Colonic mucosa (tissue), 4 donors: ENCODE measurements around the gene TTLL4. TPM values are rescaled to one million over a fixed set of nuclear protein-coding genes. Genes with fewer than 3 reads are reported as not detected.

Experiments
- DNase-seq: peaks from one replicate; pipeline ENCODE4 v3.0.0-alpha.2; 2020
- H3K27ac ChIP-seq: fragments of 200-600 bp; one replicate; pipeline ENCODE4 v1.8.0; 2021
- H3K27me3 ChIP-seq: fragments of 200-600 bp; one replicate; pipeline ENCODE4 v1.8.0; 2021
- H3K36me3 ChIP-seq: fragments of 200-600 bp; one replicate; pipeline ENCODE4 v1.8.0; 2021
- H3K4me1 ChIP-seq: fragments of 200-600 bp; one replicate; pipeline ENCODE4 v1.8.0; 2021; ENCODE audit warnings: mild to moderate bottlenecking
- H3K4me3 ChIP-seq: fragments of 200-600 bp; one replicate; pipeline ENCODE4 v1.8.0; 2021
- H3K9ac ChIP-seq, 2 donors: one replicate each; pipeline ENCODE4 v1.7.0; 2013; ENCODE audit warnings: control low read depth in 2 of 2, low read depth in 2 of 2, low read length in 2 of 2
- H3K9me3 ChIP-seq: fragments of 200-600 bp; one replicate; pipeline ENCODE4 v1.8.0; 2021
- intact Hi-C: fragments of 100-400 bp; cut with DNase I; formaldehyde crosslinking; loops from one replicate; pipeline ENCODE4 v1.14.1; 2022
- total RNA-seq, 2 donors: library from RNA; stranded (reverse); fragmentation: NEBNext Ultra II Directional in 1 of 2; extraction: Animal tissue kit (Norgen Biotek cat#: 25700) in 1 of 2; gene quantifications; one replicate each; pipeline ENCODE4 v1.2.1, GENCODE V29; 2021
- TF ChIP-seq, protein P1 (sequence below): fragments of 200-600 bp; IDR thresholded peaks from one replicate; pipeline ENCODE4 v1.8.0; 2022; ENCODE audit warnings: antibody characterized with exemption, mild to moderate bottlenecking
- donor health status: healthy.
- donor health status: DM: no; HTN: no; CAD: no.
- donor health status: DM: no; HTN: no; CAD: no.

Gene TTLL4
- total RNA-seq, 2 donors from 2014 or later, result 27.5 to 36.7 TPM

DNA sequence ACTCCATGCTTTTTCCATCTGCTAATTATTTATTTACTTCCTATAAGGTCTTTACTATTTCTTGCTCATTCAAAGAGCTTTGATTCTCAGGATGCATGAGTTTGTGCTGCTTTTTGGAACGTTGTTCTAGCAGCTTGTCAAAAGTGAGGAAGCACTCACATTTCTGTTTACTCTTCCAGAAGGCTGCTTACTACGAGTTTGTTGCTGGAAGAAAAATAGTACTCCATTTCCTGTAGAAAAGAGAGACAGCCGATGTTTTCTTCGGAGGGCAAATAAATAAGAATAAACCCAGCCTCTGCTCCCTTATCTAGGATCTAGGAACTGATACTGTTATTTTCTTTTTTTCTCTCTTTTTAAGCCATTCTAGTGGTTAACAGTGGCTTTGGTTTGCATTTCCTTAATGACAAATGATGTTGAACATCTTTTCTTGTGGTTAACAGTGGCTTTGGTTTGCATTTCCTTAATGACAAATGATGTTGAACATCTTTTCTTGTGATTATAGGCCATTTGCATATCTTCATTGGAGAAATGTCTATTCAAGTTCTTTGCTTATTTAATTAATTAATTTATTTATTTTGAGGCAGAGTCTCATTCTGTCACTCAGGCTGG is 91.9 kb downstream of the TTLL4 start:
- no peak overlapping the region for H3K9ac ChIP-seq

DNA sequence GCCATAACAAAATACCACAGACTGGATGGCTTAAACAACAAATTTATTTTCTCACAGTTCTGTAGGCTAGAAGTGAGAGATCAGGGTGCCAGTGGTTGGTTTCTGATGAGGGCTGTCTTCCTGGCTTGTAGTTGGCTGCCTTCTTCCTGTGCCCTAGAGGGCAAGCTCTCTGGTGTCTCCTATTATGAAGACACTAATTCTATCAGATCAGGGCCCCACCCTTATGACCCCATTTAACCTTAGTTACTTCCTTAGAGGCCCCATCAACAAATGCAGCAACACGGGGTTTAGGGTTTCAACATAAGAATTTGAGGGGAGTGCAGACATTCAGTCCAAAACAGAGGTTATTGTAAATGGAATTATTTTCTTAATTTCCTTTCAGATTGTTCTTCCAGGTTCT is 94.2 kb downstream of the TTLL4 start:
- H3K27ac ChIP-seq, result no peak overlapping the region
- intact Hi-C loops, result no loop called here

More for the DNA sequence above, 91.9 kb downstream of the TTLL4 start:
- Histone ChIP-seq H3K27ac (no peak overlapping the region), H3K9me3 (no peaks in the 10 kb centered on the region), H3K27me3 (no peaks in the 10 kb centered on the region), H3K36me3 (no peaks in the 10 kb centered on the region), H3K4me1 (no peaks in the 10 kb centered on the region), H3K4me3 (no peak overlapping the region)
- no peak for DNase-seq
- intact Hi-C loops, result no loop called here
- TF ChIP-seq, protein P1, sequence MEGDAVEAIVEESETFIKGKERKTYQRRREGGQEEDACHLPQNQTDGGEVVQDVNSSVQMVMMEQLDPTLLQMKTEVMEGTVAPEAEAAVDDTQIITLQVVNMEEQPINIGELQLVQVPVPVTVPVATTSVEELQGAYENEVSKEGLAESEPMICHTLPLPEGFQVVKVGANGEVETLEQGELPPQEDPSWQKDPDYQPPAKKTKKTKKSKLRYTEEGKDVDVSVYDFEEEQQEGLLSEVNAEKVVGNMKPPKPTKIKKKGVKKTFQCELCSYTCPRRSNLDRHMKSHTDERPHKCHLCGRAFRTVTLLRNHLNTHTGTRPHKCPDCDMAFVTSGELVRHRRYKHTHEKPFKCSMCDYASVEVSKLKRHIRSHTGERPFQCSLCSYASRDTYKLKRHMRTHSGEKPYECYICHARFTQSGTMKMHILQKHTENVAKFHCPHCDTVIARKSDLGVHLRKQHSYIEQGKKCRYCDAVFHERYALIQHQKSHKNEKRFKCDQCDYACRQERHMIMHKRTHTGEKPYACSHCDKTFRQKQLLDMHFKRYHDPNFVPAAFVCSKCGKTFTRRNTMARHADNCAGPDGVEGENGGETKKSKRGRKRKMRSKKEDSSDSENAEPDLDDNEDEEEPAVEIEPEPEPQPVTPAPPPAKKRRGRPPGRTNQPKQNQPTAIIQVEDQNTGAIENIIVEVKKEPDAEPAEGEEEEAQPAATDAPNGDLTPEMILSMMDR, result no peak

More for the DNA sequence above, 94.2 kb downstream of the TTLL4 start:
- no peaks in the 10 kb centered on the region for H3K36me3 ChIP-seq
- H3K4me1 ChIP-seq, result no peaks in the 10 kb centered on the region
- H3K9me3 ChIP-seq, result no peaks in the 10 kb centered on the region
- no peaks in the 10 kb centered on the region for H3K27me3 ChIP-seq
- TF ChIP-seq, protein P1, result no peak
- no peak for DNase-seq
- no peak overlapping the region for H3K4me3 ChIP-seq
- no peak overlapping the region for H3K9ac ChIP-seq

Other genes with a start within 250 kb of the TTLL4 start
- 10 to 100 TPM; 13.1 to 13.4 TPM for gene USP37, start 142.5 kb upstream of the TTLL4 start, total RNA-seq
- gene CNOT9, start 142.0 kb upstream of the TTLL4 start, total RNA-seq, result 10 to 100 TPM; 36.0 to 52.5 TPM
- 1 to 10 TPM in 1 of 2 donors, under 1 TPM in 1; 0.54 to 1.6 TPM for gene PLCD4, start 102.9 kb upstream of the TTLL4 start, total RNA-seq
- gene ZNF142, start 51.2 kb upstream of the TTLL4 start, total RNA-seq, result 10 to 100 TPM; 14.8 to 25.3 TPM
- gene BCS1L, start 51.2 kb upstream of the TTLL4 start, total RNA-seq, result 10 to 100 TPM; 21.7 to 63.7 TPM
- 10 to 100 TPM; 12.6 to 20.7 TPM for gene RNF25, start 38.8 kb upstream of the TTLL4 start, total RNA-seq
- gene STK36, start 38.7 kb upstream of the TTLL4 start, total RNA-seq, result 10 to 100 TPM; 17.8 to 36.7 TPM
- 10 to 100 TPM; 21.7 to 54.0 TPM for gene CYP27A1, start 71.3 kb downstream of the TTLL4 start, total RNA-seq
- not detected for gene PRKAG3, start 121.0 kb downstream of the TTLL4 start, total RNA-seq
- under 1 TPM; 0.25 to 0.37 TPM for gene WNT6, start 149.0 kb downstream of the TTLL4 start, total RNA-seq
- under 1 TPM; 0.44 to 0.61 TPM for gene WNT10A, start 170.0 kb downstream of the TTLL4 start, total RNA-seq
- under 1 TPM; 0.30 to 0.56 TPM for gene CDK5R2, start 248.8 kb downstream of the TTLL4 start, total RNA-seq